CD4-positive, alpha-beta T cell (primary cell): ENCODE data around the gene SLC2A13. TPM values are rescaled to one million over a fixed set of nuclear protein-coding genes. Genes with fewer than 3 reads are reported as not detected.
"Not testable (repeated sequence)": the region's sequence is repeated elsewhere in the genome, so short reads cannot be mapped to it uniquely, and the experiment has no call there.

Experiments
- ATAC-seq: fragments of 200-7000 bp; cut with Tn5 transposase; one replicate; pipeline ENCODE4 v1.10.0; 2022; ENCODE audit warnings: mild to moderate bottlenecking; ENCODE audit not compliant: poor library complexity
- CTCF ChIA-PET: fragments of 350-600 bp; sonication (Branson Sonifier 250); formaldehyde crosslinking; loops from one replicate; lab custom pipeline; 2021; ENCODE audit warnings: antibody characterized with exemption, inconsistent platforms; lab: Charles Lee
- POLR2A ChIA-PET: fragments of 350-600 bp; sonication (Branson Sonifier 250); formaldehyde crosslinking; loops from one replicate; lab custom pipeline; 2021; ENCODE audit warnings: antibody characterized with exemption, inconsistent platforms; lab: Charles Lee
- DNase-seq, 14 experiments: peaks; one replicate each; pipeline ENCODE4 v3.0.0-alpha.2; 2013 to 2020; ENCODE audit warnings: mixed read lengths in 2 of 14
- H3K27ac ChIP-seq, 2 donors: one replicate each; pipeline versions ENCODE4 v1.5.1 to v1.7.0; 2013; ENCODE audit warnings: low read length in 2 of 2, low read depth in 1 of 2, mild to moderate bottlenecking in 1 of 2
- H3K27me3 ChIP-seq, 2 experiments: 1 replicate in 1 of 2; 2 replicates in 1 of 2; pipeline versions ENCODE4 v1.6.1 to v1.7.0; 2013; ENCODE audit warnings: low read length in 2 of 2, control low read depth in 1 of 2, mild to moderate bottlenecking in 1 of 2, moderate library complexity in 1 of 2; ENCODE audit not compliant: insufficient read depth in 2 of 2, control insufficient read depth in 1 of 2
- H3K36me3 ChIP-seq: one replicate; pipeline ENCODE4 v1.6.1; 2013; ENCODE audit warnings: low read length, control low read depth; ENCODE audit not compliant: insufficient read depth
- H3K4me1 ChIP-seq: one replicate; pipeline ENCODE4 v1.6.1; 2013; ENCODE audit warnings: low read length, control low read depth; ENCODE audit not compliant: insufficient read depth
- H3K4me3 ChIP-seq: one replicate; pipeline ENCODE4 v1.5.1; 2013; ENCODE audit warnings: mild to moderate bottlenecking, low read length, moderate library complexity
- H3K9me3 ChIP-seq, 2 experiments: 1 replicate in 1 of 2; 2 replicates in 1 of 2; pipeline versions ENCODE4 v1.6.1 to v1.7.0; 2013; ENCODE audit warnings: low read length in 2 of 2, mild to moderate bottlenecking in 2 of 2, control low read depth in 1 of 2, moderate library complexity in 1 of 2; ENCODE audit not compliant: control insufficient read depth in 1 of 2, insufficient read depth in 1 of 2
- H3K27ac Mint-ChIP-seq: one replicate; pipeline ENCODE4 v1.8.0; 2020; ENCODE audit warnings: mixed read lengths
- H3K27me3 Mint-ChIP-seq: one replicate; pipeline ENCODE4 v1.8.0; 2021; ENCODE audit warnings: mixed read lengths
- H3K36me3 Mint-ChIP-seq: one replicate; pipeline ENCODE4 v1.8.0; 2021; ENCODE audit warnings: low read depth, mixed read lengths
- H3K4me1 Mint-ChIP-seq: one replicate; pipeline ENCODE4 v1.8.0; 2021; ENCODE audit warnings: low read depth, mixed read lengths
- H3K4me3 Mint-ChIP-seq: one replicate; pipeline ENCODE4 v1.8.0; 2020; ENCODE audit warnings: mild to moderate bottlenecking, mixed read lengths
- H3K9me3 Mint-ChIP-seq: one replicate; pipeline ENCODE4 v1.8.0; 2020; ENCODE audit warnings: mixed read lengths
- CTCF ChIP-seq: fragments of 200-600 bp; IDR thresholded peaks from one replicate; pipeline ENCODE4 v1.8.0; 2022; ENCODE audit warnings: antibody characterized with exemption, mild to moderate bottlenecking
- intact Hi-C, 2 experiments: fragments of 100-400 bp; cut with DNase I in 1 of 2; cut with micrococcal nuclease in 1 of 2; formaldehyde crosslinking; loops; one replicate each; pipeline versions ENCODE4 v1.15.1 to v1.9.0; 2023 to 2025; cut with DNase I, micrococcal nuclease
- total RNA-seq, 174 experiments: library from RNA in 2 of 174; stranded (reverse) in 2 of 174; gene quantifications; one replicate each; pipeline ENCODE4 v1.2.3 and lab custom pipeline; 2021 to 2026

SLC2A13 gene
- total RNA-seq, 2 experiments from 2014 or later = 1.6 to 1.7 TPM

GRCh38 chr12:39897315-39897714 is 208.6 kb downstream of the SLC2A13 start:
- ChIA-PET CTCF (no interaction called here), POLR2A (no interaction called here)
- no peaks in the 10 kb centered on the region for H3K27me3 Mint-ChIP-seq
- Histone ChIP-seq H3K27me3 (no peaks in the 10 kb centered on the region), H3K27ac (no peak overlapping the region), H3K9me3 (no peaks in the 10 kb centered on the region), H3K4me1 (no peaks in the 10 kb centered on the region), H3K36me3 (no peaks in the 10 kb centered on the region), H3K4me3 (no peak overlapping the region)
- DNase-seq = no peak
- no peak for ATAC-seq
- H3K9me3 Mint-ChIP-seq = no peaks in the 10 kb centered on the region
- no peak overlapping the region for H3K27ac Mint-ChIP-seq
- no peaks in the 10 kb centered on the region for H3K4me1 Mint-ChIP-seq
- TF ChIP-seq CTCF = no peak
- no peak overlapping the region for H3K4me3 Mint-ChIP-seq
- no peaks in the 10 kb centered on the region for H3K36me3 Mint-ChIP-seq
- intact Hi-C loops = no loop called here

DNA sequence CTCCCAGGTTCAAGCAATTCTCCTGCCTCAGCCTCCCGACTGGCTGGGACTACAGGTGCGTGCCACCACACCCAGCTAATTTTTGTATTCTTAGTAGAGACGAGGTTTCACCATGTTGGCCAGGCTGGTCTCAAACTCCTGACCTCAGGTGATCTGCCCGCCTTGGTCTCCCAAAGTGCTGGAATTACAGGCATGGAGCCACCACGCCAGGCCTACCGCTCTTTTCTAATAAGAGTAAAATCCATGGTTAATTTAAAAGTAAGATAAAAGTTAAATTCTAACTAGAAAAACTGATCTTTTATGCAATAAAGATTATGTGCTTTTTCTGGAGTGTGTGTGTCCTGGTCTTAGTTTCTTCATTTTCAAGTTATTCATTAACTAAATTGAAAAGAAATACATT is 212.5 kb downstream of the SLC2A13 start:
- H3K9me3 Mint-ChIP-seq, ATAC-seq, H3K36me3 ChIP-seq, H3K27ac Mint-ChIP-seq, H3K4me3 ChIP-seq, H3K4me3 Mint-ChIP-seq, intact Hi-C loops, H3K4me1 Mint-ChIP-seq, H3K4me1 ChIP-seq, H3K27me3 ChIP-seq, POLR2A ChIA-PET, H3K27ac ChIP-seq, DNase-seq, H3K9me3 ChIP-seq, H3K36me3 Mint-ChIP-seq, H3K27me3 Mint-ChIP-seq, CTCF ChIA-PET: not testable (repeated sequence)

GRCh38 chr12:39892146-39892545 is 213.7 kb downstream of the SLC2A13 start:
- no peaks in the 10 kb centered on the region for H3K4me1 Mint-ChIP-seq
- H3K4me1 ChIP-seq = no peaks in the 10 kb centered on the region
- H3K4me3 ChIP-seq = no peak overlapping the region
- ChIA-PET CTCF (no interaction called here), POLR2A (no interaction called here)
- intact Hi-C loops = no loop called here
- no peak overlapping the region for H3K27ac ChIP-seq
- no peaks in the 10 kb centered on the region for H3K27me3 Mint-ChIP-seq
- DNase-seq = no peak
- H3K9me3 ChIP-seq = no peaks in the 10 kb centered on the region
- no peaks in the 10 kb centered on the region for H3K36me3 ChIP-seq
- no peaks in the 10 kb centered on the region for H3K36me3 Mint-ChIP-seq
- ATAC-seq = no peak
- no peaks in the 10 kb centered on the region for H3K9me3 Mint-ChIP-seq
- H3K27me3 ChIP-seq = no peaks in the 10 kb centered on the region
- no peak overlapping the region for H3K27ac Mint-ChIP-seq
- TF ChIP-seq CTCF = no peak
- no peak overlapping the region for H3K4me3 Mint-ChIP-seq

GRCh38 chr12:39887856-39888255 is 218.0 kb downstream of the SLC2A13 start:
- H3K4me1 ChIP-seq = no peaks in the 10 kb centered on the region
- H3K27me3 Mint-ChIP-seq = no peaks in the 10 kb centered on the region
- no peak for ATAC-seq
- DNase-seq = no peak
- no peak for TF ChIP-seq CTCF
- no peaks in the 10 kb centered on the region for H3K36me3 ChIP-seq
- intact Hi-C loops = no loop called here
- H3K4me3 ChIP-seq = no peak overlapping the region
- ChIA-PET CTCF (no interaction called here), POLR2A (no interaction called here)
- no peaks in the 10 kb centered on the region for H3K36me3 Mint-ChIP-seq
- H3K9me3 ChIP-seq = no peaks in the 10 kb centered on the region
- no peak overlapping the region for H3K4me3 Mint-ChIP-seq
- H3K27me3 ChIP-seq = no peaks in the 10 kb centered on the region
- H3K9me3 Mint-ChIP-seq = no peaks in the 10 kb centered on the region
- H3K27ac Mint-ChIP-seq = no peak overlapping the region
- no peaks in the 10 kb centered on the region for H3K4me1 Mint-ChIP-seq
- no peak overlapping the region for H3K27ac ChIP-seq
